Renal cortical epithelial cell (primary cell): ENCODE results near the gene C13orf42. TPM values are rescaled to one million over a fixed set of nuclear protein-coding genes. Genes with fewer than 3 reads are reported as not detected.

Experiments used
- DNase-seq: peaks from one replicate; pipeline ENCODE4 v3.0.0-alpha.2; 2011; ENCODE audit warnings: low read depth
- total RNA-seq: library from RNA; depleted of rRNA; stranded (reverse); fragments of >200 nt; gene quantifications from 2 replicates; pipeline ENCODE4 v1.2.3, GENCODE V29; 2014

The C13orf42 gene
- total RNA-seq = not detected in 2 replicates

- DNase-seq = no peak
Measured at GRCh38 chr13:51111174-51111573, at the start of gene C13orf42. Gene C13orf42 (minus strand): TSS chr13:51111274. CDS start chr13:51111209, 65 bp downstream.

DNA sequence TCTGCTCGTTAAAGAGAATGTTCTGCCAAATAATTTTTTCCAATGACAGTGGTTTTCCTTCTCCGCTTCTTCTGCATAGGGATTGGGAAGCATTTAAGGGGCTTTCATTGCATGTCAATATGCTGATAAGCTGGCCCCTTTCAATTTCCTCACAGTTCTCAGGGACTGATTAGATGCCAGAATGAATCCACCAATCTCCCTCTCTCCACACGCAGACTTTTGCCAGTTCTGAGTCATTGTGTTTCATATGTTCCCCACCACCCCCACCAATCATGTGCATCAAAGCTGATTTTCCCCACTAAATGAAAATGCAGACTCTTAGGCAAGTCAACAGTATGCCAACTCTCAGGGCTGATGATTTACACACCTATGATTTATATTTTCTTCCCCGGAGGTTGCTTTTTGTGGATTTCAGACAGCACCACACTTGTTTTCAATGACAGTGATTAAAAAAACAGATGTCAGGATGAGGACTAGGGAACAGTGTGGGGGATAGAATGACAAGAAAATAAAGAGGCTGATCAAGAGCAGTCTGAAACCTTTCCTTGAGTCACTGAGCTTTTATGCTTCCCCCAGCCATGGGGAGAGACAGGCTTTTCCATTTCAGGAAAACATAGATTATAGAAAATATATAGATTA lies 47.9 kb upstream of the C13orf42 start:
- no peak for DNase-seq

- no peak for DNase-seq
Measured at GRCh38 chr13:51158365-51158764, 47.3 kb upstream of the C13orf42 start.

- no peak for DNase-seq
Measured at GRCh38 chr13:51156648-51157047, 45.6 kb upstream of the C13orf42 start.

GRCh38 chr13:51155776-51156515 lies 44.9 kb upstream of the C13orf42 start:
- DNase-seq = no peak

- DNase-seq = no peak
Measured at GRCh38 chr13:51155161-51155560, 44.1 kb upstream of the C13orf42 start.

GRCh38 chr13:51154029-51154555 lies 43.0 kb upstream of the C13orf42 start:
- peak; percentile 3 for DNase-seq

DNA sequence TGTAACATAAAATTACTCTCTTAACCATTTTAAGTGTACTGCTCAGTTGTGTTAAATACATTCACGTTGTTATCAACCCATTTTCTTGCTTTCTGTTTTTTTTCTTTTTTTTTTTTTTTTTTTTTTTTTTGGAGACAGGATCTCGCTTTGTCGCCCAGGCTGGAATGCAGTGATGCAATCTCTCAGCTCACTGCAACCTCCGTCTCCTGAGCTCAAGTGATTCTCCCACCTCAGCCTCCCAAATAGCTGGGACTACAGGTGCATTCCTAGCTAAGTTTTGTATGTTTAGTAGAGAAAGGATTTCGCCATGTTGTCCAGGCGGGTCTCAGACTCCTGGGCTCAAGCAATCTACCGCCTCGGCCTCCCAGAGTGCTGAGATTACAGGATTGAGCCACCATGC lies 42.5 kb upstream of the C13orf42 start:
- DNase-seq = no peak

DNA sequence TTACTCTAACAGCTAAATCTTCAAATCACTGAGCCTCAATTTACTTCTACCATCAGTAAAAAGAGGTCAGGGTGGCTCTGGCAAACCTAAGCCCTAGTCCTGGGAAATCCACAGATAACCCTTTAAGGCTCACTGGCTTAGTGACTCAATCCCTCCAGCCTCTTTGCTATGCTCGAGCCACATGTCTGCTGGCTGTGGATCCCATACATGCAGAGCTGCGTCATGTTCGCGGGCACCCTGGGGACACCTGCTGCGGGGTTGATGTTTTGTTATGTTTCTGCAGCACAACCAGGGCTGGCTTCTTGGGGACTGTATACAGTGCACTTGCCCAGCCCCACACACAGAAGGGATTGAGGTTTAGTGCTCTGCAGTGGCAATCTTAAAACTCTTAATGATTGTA lies 41.6 kb upstream of the C13orf42 start:
- DNase-seq = no peak

DNA sequence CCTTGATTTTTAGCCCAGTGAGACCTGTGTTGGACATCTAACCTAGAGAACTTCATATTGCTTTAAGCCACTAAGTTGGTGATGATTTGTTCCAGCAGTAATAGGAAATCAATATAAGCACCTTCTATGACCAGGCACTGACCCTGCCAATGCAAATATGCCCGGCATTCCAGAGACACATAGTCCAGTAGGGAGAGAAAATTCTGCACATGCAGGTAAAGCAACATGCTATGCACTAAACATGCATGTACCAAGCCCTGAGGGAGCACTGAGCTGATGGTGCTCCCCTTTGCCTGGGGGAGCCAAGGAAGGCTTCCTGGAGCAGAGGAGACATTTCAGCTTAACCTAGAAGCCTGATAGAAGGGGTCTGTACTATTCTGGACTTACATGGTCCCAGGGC lies 40.4 kb upstream of the C13orf42 start:
- no peak for DNase-seq

DNA sequence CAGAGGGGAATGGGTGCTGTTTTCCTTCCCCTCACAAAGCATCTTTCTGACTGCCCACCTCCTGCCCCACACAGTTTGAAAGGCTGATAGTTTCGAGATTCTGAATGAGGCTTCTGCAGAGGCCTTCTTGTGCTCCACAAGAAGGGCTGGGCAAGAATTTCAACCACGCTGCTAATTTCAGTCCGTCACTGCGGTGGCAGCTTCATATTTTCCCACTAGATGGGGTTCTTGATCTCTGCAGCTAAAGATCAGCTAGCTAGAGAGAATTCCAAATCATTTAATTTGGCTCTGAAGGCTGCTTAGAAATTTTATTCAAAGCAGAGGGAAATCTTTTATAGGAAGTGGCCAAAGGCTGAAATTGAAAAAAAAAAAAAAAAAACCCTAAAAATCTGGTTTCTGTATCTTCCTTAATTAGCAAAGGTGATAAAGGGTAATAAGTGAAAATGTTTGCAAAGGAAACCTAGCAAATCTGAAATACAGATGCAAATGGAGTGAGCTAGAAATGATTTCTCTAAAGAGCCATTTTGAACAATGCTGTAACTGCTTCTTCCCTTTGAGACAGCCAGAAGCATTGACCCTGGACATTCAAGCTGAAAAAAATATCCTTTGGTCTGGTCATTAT lies 38.0 kb upstream of the C13orf42 start:
- DNase-seq = peak; percentile 47

DNA sequence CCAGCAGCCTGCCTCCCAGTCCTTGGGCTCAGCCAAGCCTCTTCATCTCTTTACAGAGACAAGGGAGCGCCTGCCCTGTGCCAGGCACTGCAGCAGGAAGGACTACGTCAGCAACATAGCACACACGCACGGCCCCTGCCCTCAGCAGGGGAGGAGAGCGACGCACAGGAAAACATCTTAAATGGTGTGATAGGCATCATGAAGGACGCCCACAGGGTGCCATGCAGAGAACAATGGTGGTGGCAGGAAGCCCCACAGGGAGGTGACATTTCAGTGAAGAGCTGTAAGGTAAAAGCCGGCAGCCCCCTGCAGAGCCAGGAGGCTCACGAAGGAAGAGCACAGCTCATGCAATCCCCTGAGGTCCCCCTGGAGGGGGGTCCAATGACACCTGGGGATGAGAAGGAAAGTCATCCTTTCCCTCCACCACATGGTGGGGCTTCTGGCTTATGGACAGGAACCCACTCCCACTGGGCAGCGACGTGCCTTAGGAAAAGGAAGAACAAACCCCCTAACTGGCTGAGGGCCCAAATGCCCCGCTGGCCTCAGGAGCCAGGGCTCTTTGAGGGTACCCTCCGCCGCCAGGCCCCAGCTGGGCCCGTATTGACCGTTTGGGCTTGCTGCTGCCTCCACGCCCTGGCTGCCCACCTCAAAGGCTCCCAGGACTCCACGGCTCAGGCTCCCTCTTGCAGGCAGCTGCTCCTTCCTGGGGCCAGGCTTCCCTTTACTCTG lies 37.3 kb upstream of the C13orf42 start:
- no peak for DNase-seq

DNA sequence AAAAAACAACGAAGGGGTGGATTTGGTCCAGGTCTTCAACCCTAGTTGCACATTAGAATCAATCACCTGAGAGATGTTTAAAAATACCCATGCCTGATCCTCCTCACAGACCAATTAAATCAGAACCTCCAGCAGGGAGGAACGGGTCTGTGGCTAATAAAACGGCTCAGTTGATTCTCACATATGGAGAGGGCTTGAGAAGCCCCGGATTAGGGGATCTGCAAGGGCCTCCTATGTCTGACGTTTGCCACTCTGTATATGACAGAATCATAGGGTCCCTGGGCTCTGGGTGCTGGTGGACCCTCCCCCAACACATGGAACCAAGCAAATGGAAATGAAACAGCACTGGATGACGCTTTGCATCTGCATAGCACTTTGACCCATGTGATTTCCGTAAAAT lies 36.7 kb upstream of the C13orf42 start:
- no peak for DNase-seq

GRCh38 chr13:51146667-51147066 lies 35.6 kb upstream of the C13orf42 start:
- no peak for DNase-seq

GRCh38 chr13:51137250-51137649 lies 26.2 kb upstream of the C13orf42 start:
- DNase-seq = no peak

DNA sequence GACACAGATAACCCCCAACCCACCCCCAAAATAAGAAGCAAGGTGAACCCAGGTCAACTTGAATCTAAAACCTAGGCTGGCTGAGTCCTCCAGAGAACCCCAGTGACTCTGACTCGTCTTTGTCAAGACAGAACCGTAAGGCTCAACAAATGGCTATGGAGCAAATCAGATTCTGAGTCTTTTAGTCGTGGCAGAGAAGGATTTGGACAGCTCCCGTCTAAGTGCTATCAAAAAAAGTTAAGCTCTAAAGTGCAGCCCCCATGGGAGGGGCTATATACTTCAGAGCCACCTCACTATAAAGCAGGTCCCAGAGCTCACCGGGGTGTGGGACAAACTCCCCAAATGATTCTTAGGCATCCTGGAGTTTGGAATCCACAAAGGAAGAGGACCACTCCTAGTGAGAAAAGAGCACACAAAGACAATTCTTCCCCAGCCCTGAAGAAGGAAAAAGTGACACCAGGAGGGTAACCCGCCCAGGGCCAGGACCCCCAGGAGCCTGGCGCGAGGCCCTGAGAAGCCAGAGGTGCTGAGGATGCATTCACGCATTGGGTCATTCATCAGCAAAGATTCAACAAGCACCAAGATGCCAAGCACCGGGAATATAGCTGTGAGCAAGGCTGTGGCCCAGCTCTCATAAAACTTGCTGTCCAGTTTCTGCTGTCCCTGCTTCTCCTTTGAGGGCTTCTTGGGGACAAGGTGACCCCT lies 25.4 kb upstream of the C13orf42 start:
- no peak for DNase-seq

GRCh38 chr13:51134763-51135365 lies 23.8 kb upstream of the C13orf42 start:
- DNase-seq = no peak

GRCh38 chr13:51130348-51130747 lies 19.3 kb upstream of the C13orf42 start:
- no peak for DNase-seq

GRCh38 chr13:51125495-51126226 lies 14.6 kb upstream of the C13orf42 start:
- peak; percentile 31 for DNase-seq

DNA sequence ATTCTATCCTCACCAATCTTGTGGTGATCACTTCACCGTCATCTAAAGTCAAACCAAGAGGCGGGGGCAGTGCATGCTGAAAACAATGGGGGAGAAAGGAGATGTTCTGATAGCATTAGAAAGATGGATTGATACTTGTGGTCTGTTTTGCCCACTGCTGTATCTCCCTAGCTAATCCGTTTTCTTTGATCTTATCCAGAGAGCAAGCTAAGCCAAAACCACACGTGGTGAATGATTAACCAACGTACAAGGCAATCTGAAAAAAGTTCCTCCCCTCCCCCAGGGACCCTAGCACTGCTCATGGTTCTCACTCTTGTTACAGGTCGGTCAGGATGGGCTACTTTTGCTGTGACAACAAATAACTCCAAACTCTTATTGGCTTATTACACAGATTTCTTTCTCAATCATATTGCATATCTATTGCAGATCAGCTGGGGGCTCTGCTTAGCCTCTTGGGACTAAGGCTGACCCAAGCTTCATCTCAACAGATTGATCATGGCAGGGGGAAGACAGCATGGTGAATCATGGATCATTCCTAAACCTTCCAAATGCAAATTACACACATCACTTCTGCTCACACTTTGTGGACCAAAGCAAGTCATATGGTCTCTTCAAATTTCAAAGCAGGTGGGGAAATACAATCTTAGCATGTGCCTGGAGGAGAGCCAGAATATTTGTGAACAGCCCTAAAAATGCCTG lies 11.9 kb upstream of the C13orf42 start:
- DNase-seq = peak; percentile 67
